Endometrial microvascular endothelial cells (primary cell): ENCODE measurements around the gene PSPN. TPM values are rescaled to one million over a fixed set of nuclear protein-coding genes. Genes with fewer than 3 reads are reported as not detected.
"Not testable (repeated sequence)": the region's sequence is repeated elsewhere in the genome, so short reads cannot be mapped to it uniquely, and the experiment has no call there.

ENCODE experiments used
- in situ Hi-C: cut with HindIII; loops from 2 replicates; pipeline ENCODE4 v1.10.0; 2017; ENCODE audit warnings: low sequenced_read_pairs, low pct_unique_long_range_greater_than_20kb; ENCODE audit errors: inconsistent ontology term
- total RNA-seq: library from RNA; depleted of rRNA; stranded (reverse); fragments of >200 nt; gene quantifications from one replicate; pipeline ENCODE4 v1.2.3, GENCODE V29; 2015; ENCODE audit errors: inconsistent ontology term

Gene PSPN
- total RNA-seq, 1 donor from 2014 or later: 0.46 TPM

- in situ Hi-C loops: loop anchor here (25.0 kb wide), 1 partner anchor 91 kb away; the partner anchor contains the start of gene MLLT1
These were observed 2.3 kb upstream of the PSPN start for GRCh38 chr19:6378041-6378440.

- in situ Hi-C loops: loop anchor here (25.0 kb wide), 1 partner anchor 89 kb away; the partner anchor contains the start of gene MLLT1
These were observed 918 bp upstream of the PSPN start for GRCh38 chr19:6376512-6377190.

GRCh38 chr19:6374711-6375410 is 872 bp downstream of the PSPN start:
- in situ Hi-C loops: loop anchor here (25.0 kb wide), 1 partner anchor 88 kb away; the partner anchor contains the start of gene MLLT1

- in situ Hi-C loops: no loop called here
These were observed 1.5 kb downstream of the PSPN start for GRCh38 chr19:6374161-6374709.

GRCh38 chr19:6373813-6374108 is 2.0 kb downstream of the PSPN start:
- in situ Hi-C loops: no loop called here

- in situ Hi-C loops: no loop called here
These were observed 2.5 kb downstream of the PSPN start for GRCh38 chr19:6373096-6373812.

GRCh38 chr19:6372594-6373095 is 3.1 kb downstream of the PSPN start, which contains the start of gene ALKBH7:
ALKBH7 (plus strand) TSS chr19:6372794; CDS start chr19:6372821, 27 bp downstream.
- in situ Hi-C loops: no loop called here

- in situ Hi-C loops: no loop called here
These were observed 11.4 kb downstream of the PSPN start for GRCh38 chr19:6364353-6364752.

GRCh38 chr19:6362351-6362801 is 13.4 kb downstream of the PSPN start:
- in situ Hi-C loops: no loop called here

- in situ Hi-C loops: no loop called here
These were observed 13.7 kb downstream of the PSPN start for GRCh38 chr19:6362027-6362350.

- in situ Hi-C loops: not testable (repeated sequence)
These were observed 14.9 kb downstream of the PSPN start for GRCh38 chr19:6360857-6361216.

GRCh38 chr19:6360445-6360844 is 15.3 kb downstream of the PSPN start:
- in situ Hi-C loops: not testable (repeated sequence)

- in situ Hi-C loops: no loop called here
These were observed 16.0 kb downstream of the PSPN start for GRCh38 chr19:6359568-6360341.

- in situ Hi-C loops: no loop called here
These were observed 17.7 kb downstream of the PSPN start for GRCh38 chr19:6358003-6358402.

- in situ Hi-C loops: no loop called here
These were observed 18.6 kb downstream of the PSPN start for GRCh38 chr19:6357174-6357573.

- in situ Hi-C loops: not testable (repeated sequence)
These were observed 20.3 kb downstream of the PSPN start for GRCh38 chr19:6355321-6356040.

GRCh38 chr19:6354098-6354674 is 21.5 kb downstream of the PSPN start:
- in situ Hi-C loops: no loop called here
